ENCODE data around the gene FAM210B. TPM values are rescaled to one million over a fixed set of nuclear protein-coding genes. Genes with fewer than 3 reads are reported as not detected.

FAM210B gene
- total and polyA plus RNA-seq, 9 of the 15 experiments (the other 6 are each of a cell fraction or from before 2014, with no cell fraction given), result 12.1 to 87.3 (median 47.6) TPM

GRCh38 chr20:56392132-56392880 lies 33.5 kb downstream of the FAM210B start, which contains the start of the genes AURKA and CSTF1 (continued):
- TF ChIP-seq MLX (CRISPR knock-in tag; conservative IDR thresholded peaks at IDR 0.05) (no peak), CREB3 (tag; conservative IDR thresholded peaks at IDR 0.05; ENCODE audit: low read depth) (no peak), MCM7 (IDR thresholded peaks at IDR 0.05) (no peak), YY1 (IDR thresholded peaks at IDR 0.05; ENCODE audit: borderline replicate concordance in 1 of 3, control insufficient read depth in 1 of 3, extremely low read depth in 1 of 3, insufficient read depth in 3 of 3, insufficient read length in 1 of 3, insufficient replicate concordance in 2 of 3, low read depth in 1 of 3, low read length in 2 of 3) (peak; percentile 92 to 100 (median 99)), PYGO2 (tag; IDR thresholded peaks at IDR 0.05) (no peak), HCFC1 (IDR thresholded peaks at IDR 0.05; ENCODE audit: low read depth, low read length) (peak; percentile 93), RBM14 (IDR thresholded peaks at IDR 0.05; ENCODE audit: borderline replicate concordance, insufficient read depth, low read depth, low read length) (no peak), ZNF184 (CRISPR knock-in tag; IDR thresholded peaks at IDR 0.05) (no peak), RERE (CRISPR knock-in tag; IDR thresholded peaks at IDR 0.05; ENCODE audit: borderline replicate concordance) (no peak), ELK3 (CRISPR knock-in tag; IDR thresholded peaks at IDR 0.05) (no peak), MYC (IDR thresholded peaks at IDR 0.05; ENCODE audit: low read depth, low read length) (peak; percentile 98), MYC (CRISPR knock-in tag; IDR thresholded peaks at IDR 0.05; ENCODE audit: borderline replicate concordance, low read depth) (no peak), CAMTA2 (CRISPR knock-in tag; conservative IDR thresholded peaks at IDR 0.05) (no peak)
